OCI-LY3 (cell line): ENCODE results near the gene ZNF765.
"Not testable (repeated sequence)": the region's sequence is repeated elsewhere in the genome, so short reads cannot be mapped to it uniquely, and the experiment has no call there.

Experiments
- H2AFZ ChIP-seq: fragments of 200-600, 300-600 bp; shearing (Covaris generic); 2 replicates; pipeline ENCODE4 v1.6.0; 2014; ENCODE audit warnings: antibody characterized with exemption, low read depth, low read length
- H3K27ac ChIP-seq: fragments of 200-600, 300-600 bp; sonication (generic); 2 replicates; pipeline ENCODE4 v1.5.1; 2014; ENCODE audit warnings: mild to moderate bottlenecking, low read length, moderate library complexity, mixed read lengths
- H3K27me3 ChIP-seq: fragments of 200-600, 300-600 bp; sonication (generic); 2 replicates; pipeline ENCODE4 v1.6.1; 2014; ENCODE audit warnings: low read depth, low read length, mixed read lengths
- H3K36me3 ChIP-seq: fragments of 200-600, 300-600 bp; sonication (generic); replicated peaks from 2 replicates; pipeline ENCODE3; 2014; ENCODE audit warnings: low read depth, low read length, mixed read lengths
- H3K4me1 ChIP-seq: fragments of 300-600, 200-600 bp; sonication (generic); 2 replicates; pipeline ENCODE4 v1.6.1; 2014; ENCODE audit warnings: low read length, mixed read lengths
- H3K4me2 ChIP-seq: fragments of 200-600, 300-600 bp; sonication (generic); 2 replicates; pipeline ENCODE4 v1.6.1; 2014; ENCODE audit warnings: low read length, mixed read lengths
- H3K4me3 ChIP-seq: fragments of 300-600, 200-600 bp; sonication (generic); 2 replicates; pipeline ENCODE4 v1.5.1; 2014; ENCODE audit warnings: antibody characterized with exemption, mild to moderate bottlenecking, low read length, moderate library complexity
- H3K79me2 ChIP-seq: fragments of 300-600, 200-600 bp; shearing (Covaris generic); 2 replicates; pipeline ENCODE4 v1.6.1; 2014; ENCODE audit warnings: mild to moderate bottlenecking, low read length, mixed read lengths
- H3K9ac ChIP-seq: fragments of 300-600, 200-600 bp; shearing (Covaris generic); 2 replicates; pipeline ENCODE4 v1.6.0; 2014; ENCODE audit warnings: mild to moderate bottlenecking, low read length, moderate library complexity
- H3K9me3 ChIP-seq: fragments of 200-600, 300-600 bp; shearing (Covaris generic); 2 replicates; pipeline ENCODE4 v1.6.1; 2014; ENCODE audit warnings: low read length, mixed read lengths; ENCODE audit not compliant: insufficient read depth
- H4K20me1 ChIP-seq: fragments of 200-600, 300-600 bp; sonication (generic); 2 replicates; pipeline ENCODE4 v1.6.1; 2016; ENCODE audit warnings: low read length, mixed read lengths; ENCODE audit not compliant: insufficient read depth
- CTCF ChIP-seq: fragments of 200-600, 300-600 bp; sonication (generic); IDR thresholded peaks from 2 replicates; pipeline ENCODE4 v1.5.1; 2014; ENCODE audit warnings: antibody characterized with exemption, low read length, low read depth
- EZH2phosphoT487 ChIP-seq: fragments of 200-600 bp; shearing (Covaris generic); IDR thresholded peaks from 2 replicates; pipeline ENCODE4 v1.6.1; 2018; ENCODE audit warnings: antibody characterized with exemption, mixed run types, low read depth

Gene ZNF765

GRCh38 chr19:53424968-53425597 is 30.1 kb downstream of the ZNF765 start:
- no peak overlapping the region for H3K27ac ChIP-seq
- no peaks in the 10 kb centered on the region for H3K9me3 ChIP-seq
- H3K36me3 ChIP-seq, result peaks cover 3% of the 10 kb centered on the region
- no peaks in the 10 kb centered on the region for H4K20me1 ChIP-seq
- H3K27me3 ChIP-seq, result no peaks in the 10 kb centered on the region
- H3K4me3 ChIP-seq, result no peak overlapping the region
- H2AFZ ChIP-seq, result no peak overlapping the region
- peak; percentile 57 for TF ChIP-seq CTCF
- no peak for TF ChIP-seq EZH2phosphoT487
- H3K9ac ChIP-seq, result no peak overlapping the region
- no peak overlapping the region for H3K4me2 ChIP-seq
- H3K4me1 ChIP-seq, result no peaks in the 10 kb centered on the region
- no peaks in the 10 kb centered on the region for H3K79me2 ChIP-seq

- peak within 1 kb of the TSS; percentile 68 for H3K4me2 ChIP-seq
- H3K9me3 ChIP-seq, result peaks cover 11% of the 10 kb centered on the region
- H3K27me3 ChIP-seq, result no peaks in the 10 kb centered on the region
- H3K36me3 ChIP-seq, result peaks cover 32% of the 10 kb centered on the region
- H3K4me3 ChIP-seq, result peak within 1 kb of the TSS; percentile 93
- H3K4me1 ChIP-seq, result no peaks in the 10 kb centered on the region
- no peak for TF ChIP-seq EZH2phosphoT487
- TF ChIP-seq CTCF, result peak; percentile 14; the same call in 1 of the 2 replicates
- peaks cover 37% of the 10 kb centered on the region for H3K79me2 ChIP-seq
- peak within 1 kb of the TSS; percentile 88 for H3K9ac ChIP-seq
- peak within 1 kb of the TSS; percentile 12; the same call in 1 of the 2 replicates for H3K27ac ChIP-seq
- no peaks in the 10 kb centered on the region for H4K20me1 ChIP-seq
- peak within 1 kb of the TSS; percentile 22; the same call in 1 of the 2 replicates for H2AFZ ChIP-seq
These were observed 36.6 kb downstream of the ZNF765 start, which contains the start of gene ZNF761 for GRCh38 chr19:53431399-53432087. TSS of gene ZNF761 (plus strand) at chr19:53431984. CDS start at chr19:53447269, 15,285 bp downstream.

- no peaks in the 10 kb centered on the region for H4K20me1 ChIP-seq
- H3K27me3 ChIP-seq, result no peaks in the 10 kb centered on the region
- peak overlapping the region; percentile 68 for H3K4me2 ChIP-seq
- no peak for TF ChIP-seq CTCF
- no peak for TF ChIP-seq EZH2phosphoT487
- peak overlapping the region; percentile 22; the same call in 1 of the 2 replicates for H2AFZ ChIP-seq
- H3K4me1 ChIP-seq, result no peaks in the 10 kb centered on the region
- peaks cover 41% of the 10 kb centered on the region for H3K79me2 ChIP-seq
- H3K27ac ChIP-seq, result peak overlapping the region; percentile 12; the same call in 1 of the 2 replicates
- H3K9ac ChIP-seq, result peak overlapping the region; percentile 88
- H3K9me3 ChIP-seq, result peaks cover 14% of the 10 kb centered on the region
- H3K4me3 ChIP-seq, result peak overlapping the region; percentile 93
- H3K36me3 ChIP-seq, result peaks cover 39% of the 10 kb centered on the region
These were observed 37.2 kb downstream of the ZNF765 start for GRCh38 chr19:53432088-53432661.

- H3K4me2 ChIP-seq, H4K20me1 ChIP-seq, H3K27me3 ChIP-seq, H3K4me1 ChIP-seq, H3K27ac ChIP-seq, H2AFZ ChIP-seq, H3K9ac ChIP-seq, H3K4me3 ChIP-seq, H3K79me2 ChIP-seq: not testable (repeated sequence)
- peaks cover 54% of the 10 kb centered on the region for H3K36me3 ChIP-seq
- peaks cover 19% of the 10 kb centered on the region; the same call in 1 of the 2 replicates for H3K9me3 ChIP-seq
These were observed 48.9 kb downstream of the ZNF765 start for GRCh38 chr19:53443809-53444208.

GRCh38 chr19:53447196-53447595 is 52.2 kb downstream of the ZNF765 start:
- not testable (repeated sequence) for H3K4me3 ChIP-seq, H3K4me2 ChIP-seq, H3K79me2 ChIP-seq, H4K20me1 ChIP-seq, H2AFZ ChIP-seq, H3K27ac ChIP-seq, H3K4me1 ChIP-seq, H3K27me3 ChIP-seq, H3K9ac ChIP-seq
- Histone ChIP-seq H3K9me3 (peaks cover 15% of the 10 kb centered on the region), H3K36me3 (peaks cover 62% of the 10 kb centered on the region)
